ENCODE data around the gene THOC6. TPM values are rescaled to one million over a fixed set of nuclear protein-coding genes. Genes with fewer than 3 reads are reported as not detected.
A peak's percentile ranks its signal among the peaks of the same experiment; 100 is the strongest.

THOC6 gene
- total and polyA plus RNA-seq, 8 donors, result 23.9 to 38.7 (median 26.9) TPM

DNA sequence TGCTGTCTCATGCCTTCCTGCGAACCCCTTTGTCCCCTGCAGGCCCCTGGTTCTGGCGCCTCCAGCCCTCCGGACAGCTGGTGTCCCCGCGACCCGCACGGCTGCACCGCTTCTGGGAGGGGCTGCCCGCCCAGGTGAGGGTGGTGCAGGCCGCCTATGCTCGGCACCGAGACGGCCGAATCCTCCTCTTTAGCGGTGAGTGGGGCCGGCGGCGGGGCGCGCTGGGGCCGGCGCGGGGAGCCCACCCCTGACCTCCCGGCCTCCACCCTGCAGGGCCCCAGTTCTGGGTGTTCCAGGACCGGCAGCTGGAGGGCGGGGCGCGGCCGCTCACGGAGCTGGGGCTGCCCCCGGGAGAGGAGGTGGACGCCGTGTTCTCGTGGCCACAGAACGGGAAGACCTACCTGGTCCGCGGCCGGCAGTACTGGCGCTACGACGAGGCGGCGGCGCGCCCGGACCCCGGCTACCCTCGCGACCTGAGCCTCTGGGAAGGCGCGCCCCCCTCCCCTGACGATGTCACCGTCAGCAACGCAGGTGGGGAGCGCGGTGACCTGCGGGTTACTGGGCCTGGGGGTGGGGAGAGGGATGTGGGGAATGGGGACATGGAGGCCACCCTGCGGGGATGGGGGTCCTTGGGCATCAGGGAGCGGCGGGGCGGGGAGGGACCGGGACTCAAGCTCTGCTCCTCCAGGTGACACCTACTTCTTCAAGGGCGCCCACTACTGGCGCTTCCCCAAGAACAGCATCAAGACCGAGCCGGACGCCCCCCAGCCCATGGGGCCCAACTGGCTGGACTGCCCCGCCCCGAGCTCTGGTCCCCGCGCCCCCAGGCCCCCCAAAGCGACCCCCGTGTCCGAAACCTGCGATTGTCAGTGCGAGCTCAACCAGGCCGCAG is 34.5 kb downstream of the THOC6 start:
- intact Hi-C loops (cut with DNase I), result no loop called here
- H3K36me3 ChIP-seq, result peaks cover 0 to 6% of the 10 kb centered on the region in 2 donors
- peak overlapping the region; percentile 74 to 76 for H3K4me3 ChIP-seq
- peak overlapping the region; percentile 86 to 87 for H3K27ac ChIP-seq
- H3K27me3 ChIP-seq, result no peaks in the 10 kb centered on the region
- DNase-seq, result peak in 2 of 4 donors; percentile 65 to 89
- ATAC-seq, result peak; percentile 62
- TF ChIP-seq, protein P1, sequence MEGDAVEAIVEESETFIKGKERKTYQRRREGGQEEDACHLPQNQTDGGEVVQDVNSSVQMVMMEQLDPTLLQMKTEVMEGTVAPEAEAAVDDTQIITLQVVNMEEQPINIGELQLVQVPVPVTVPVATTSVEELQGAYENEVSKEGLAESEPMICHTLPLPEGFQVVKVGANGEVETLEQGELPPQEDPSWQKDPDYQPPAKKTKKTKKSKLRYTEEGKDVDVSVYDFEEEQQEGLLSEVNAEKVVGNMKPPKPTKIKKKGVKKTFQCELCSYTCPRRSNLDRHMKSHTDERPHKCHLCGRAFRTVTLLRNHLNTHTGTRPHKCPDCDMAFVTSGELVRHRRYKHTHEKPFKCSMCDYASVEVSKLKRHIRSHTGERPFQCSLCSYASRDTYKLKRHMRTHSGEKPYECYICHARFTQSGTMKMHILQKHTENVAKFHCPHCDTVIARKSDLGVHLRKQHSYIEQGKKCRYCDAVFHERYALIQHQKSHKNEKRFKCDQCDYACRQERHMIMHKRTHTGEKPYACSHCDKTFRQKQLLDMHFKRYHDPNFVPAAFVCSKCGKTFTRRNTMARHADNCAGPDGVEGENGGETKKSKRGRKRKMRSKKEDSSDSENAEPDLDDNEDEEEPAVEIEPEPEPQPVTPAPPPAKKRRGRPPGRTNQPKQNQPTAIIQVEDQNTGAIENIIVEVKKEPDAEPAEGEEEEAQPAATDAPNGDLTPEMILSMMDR (IDR thresholded peaks at IDR 0.05), result no peak
- no peaks in the 10 kb centered on the region for H3K9me3 ChIP-seq
- H3K4me1 ChIP-seq, result peaks cover 12 to 79% of the 10 kb centered on the region in 2 donors

DNA sequence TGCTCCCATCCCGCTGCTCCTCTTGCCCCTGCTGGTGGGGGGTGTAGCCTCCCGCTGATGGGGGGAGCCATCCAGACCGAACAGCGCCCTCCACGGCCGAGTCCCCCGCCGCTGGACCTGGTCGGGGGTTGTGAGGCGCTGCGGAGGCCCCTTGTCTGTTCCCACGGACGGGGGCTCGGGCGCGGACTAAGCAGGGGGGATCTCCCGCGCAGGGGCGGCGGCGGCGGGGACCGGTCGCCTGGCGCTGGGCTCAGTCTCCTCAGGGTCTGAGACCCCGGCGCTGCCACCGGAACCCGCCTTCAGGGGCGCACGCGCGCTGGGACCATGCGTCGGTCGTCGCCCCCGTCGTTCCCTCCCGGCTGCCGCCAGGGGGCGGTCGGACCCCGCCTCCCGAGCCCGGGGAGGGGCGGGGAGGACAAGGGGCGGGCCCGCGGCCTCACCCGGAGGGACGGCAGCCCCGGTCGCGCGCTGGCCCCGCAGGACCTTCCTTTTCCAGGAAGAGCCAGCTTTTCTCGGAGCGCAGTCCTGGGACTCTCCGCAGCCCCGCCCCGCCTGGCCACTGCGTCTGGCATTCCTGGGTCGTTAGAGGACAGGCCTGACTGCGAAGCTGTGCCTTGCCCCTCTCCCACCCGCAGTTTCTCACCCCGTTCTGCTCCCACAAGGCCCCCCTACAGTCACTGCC is 35.3 kb downstream of the THOC6 start:
- TF ChIP-seq, protein P1 (IDR thresholded peaks at IDR 0.05), result peak; percentile 88 to 96
- ATAC-seq (peak; percentile 98), DNase-seq (peak; percentile 89 to 99 (median 94))
- peaks cover 12 to 75% of the 10 kb centered on the region in 2 donors for H3K4me1 ChIP-seq
- peak overlapping the region; percentile 74 to 76 for H3K4me3 ChIP-seq
- H3K36me3 ChIP-seq, result peaks cover 0 to 6% of the 10 kb centered on the region in 2 donors
- H3K9me3 ChIP-seq, result no peaks in the 10 kb centered on the region
- intact Hi-C loops (cut with DNase I), result no loop called here
- H3K27me3 ChIP-seq, result no peaks in the 10 kb centered on the region
- H3K27ac ChIP-seq, result peak overlapping the region; percentile 86 to 87

DNA sequence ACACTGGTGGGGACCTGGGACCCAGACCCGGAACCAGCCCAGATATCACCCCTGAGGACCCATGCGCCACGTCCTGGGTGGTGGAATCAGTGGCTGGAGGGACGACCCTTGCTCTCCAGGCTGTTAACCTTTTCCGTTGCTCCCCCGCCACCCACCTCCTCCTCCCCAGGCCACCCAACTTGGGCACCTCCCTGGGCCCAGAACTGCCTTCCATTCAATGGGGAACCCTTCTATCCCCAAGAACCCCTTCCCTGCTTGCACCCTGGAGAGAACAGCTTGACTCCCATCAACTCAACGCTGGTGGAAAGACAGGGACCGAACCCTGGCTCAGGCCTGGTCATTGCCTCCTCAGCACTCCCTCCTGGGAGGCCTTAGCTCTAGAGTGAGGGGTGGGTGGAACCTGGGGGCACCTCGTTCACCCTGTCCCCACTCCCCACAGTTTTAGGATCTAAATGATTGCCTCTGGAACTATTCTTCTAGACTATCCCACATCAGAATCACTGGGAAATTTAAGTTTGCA is 35.9 kb downstream of the THOC6 start:
- Histone ChIP-seq H3K4me1 (peaks cover 13 to 75% of the 10 kb centered on the region in 2 donors), H3K36me3 (peaks cover 0 to 6% of the 10 kb centered on the region in 2 donors), H3K9me3 (no peaks in the 10 kb centered on the region), H3K27ac (peak overlapping the region; percentile 86 to 87), H3K4me3 (peak overlapping the region; percentile 74 to 76), H3K27me3 (no peaks in the 10 kb centered on the region)
- no peak for DNase-seq
- intact Hi-C loops (cut with DNase I), result no loop called here
- TF ChIP-seq, protein P1 (IDR thresholded peaks at IDR 0.05), result no peak
- ATAC-seq, result no peak

DNA sequence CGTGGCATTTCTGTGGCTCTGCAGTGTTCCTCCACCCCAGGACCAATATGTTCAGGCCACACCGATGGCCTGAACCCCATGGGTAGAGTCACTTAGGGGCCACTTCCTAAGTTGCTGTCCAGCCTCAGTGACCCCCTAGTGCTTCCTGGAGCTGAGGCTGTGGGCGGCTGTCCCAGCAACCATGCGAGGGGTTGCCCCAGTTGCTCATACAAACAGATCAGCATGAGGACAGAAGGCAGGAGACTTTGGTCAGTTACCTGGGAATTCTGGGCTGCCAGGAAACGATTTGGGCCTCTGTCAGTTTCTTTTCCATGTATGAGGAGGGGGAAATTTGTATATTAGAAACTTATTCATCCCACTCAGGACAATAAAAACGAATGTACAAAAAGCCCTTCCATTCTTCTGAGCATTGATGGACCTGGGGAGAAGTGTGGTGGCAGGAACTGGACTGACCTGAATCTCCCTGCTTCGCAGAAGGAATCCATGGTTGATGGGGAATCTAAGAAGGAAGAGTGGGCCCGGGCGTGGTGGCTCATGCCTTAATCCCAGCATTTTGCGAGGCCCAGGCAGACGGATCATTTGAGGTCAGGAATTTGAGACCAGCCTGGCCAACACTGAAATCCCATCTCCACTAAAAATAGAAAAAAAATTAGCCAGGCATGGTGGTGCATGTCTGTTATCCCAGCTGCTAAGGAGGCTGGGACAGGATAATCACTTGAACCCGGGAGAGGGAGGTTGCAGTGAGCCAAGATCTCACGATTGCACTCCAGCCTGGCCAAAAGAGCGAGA is 36.7 kb downstream of the THOC6 start:
- intact Hi-C loops (cut with DNase I), result no loop called here
- peaks cover 0 to 6% of the 10 kb centered on the region in 2 donors for H3K36me3 ChIP-seq
- H3K27ac ChIP-seq, result peak overlapping the region in 1 of 2 donors; percentile 86
- TF ChIP-seq, protein P1 (IDR thresholded peaks at IDR 0.05), result no peak
- peaks cover 21 to 75% of the 10 kb centered on the region in 2 donors for H3K4me1 ChIP-seq
- no peaks in the 10 kb centered on the region for H3K27me3 ChIP-seq
- DNase-seq (no peak), ATAC-seq (no peak)
- H3K9me3 ChIP-seq, result no peaks in the 10 kb centered on the region
- H3K4me3 ChIP-seq, result no peak overlapping the region

All from left lung (tissue), 10 donors.